ENCODE measurements around the gene PANX1.
"Not testable (repeated sequence)": the region's sequence is repeated elsewhere in the genome, so short reads cannot be mapped to it uniquely, and the experiment has no call there.

Gene PANX1

DNA sequence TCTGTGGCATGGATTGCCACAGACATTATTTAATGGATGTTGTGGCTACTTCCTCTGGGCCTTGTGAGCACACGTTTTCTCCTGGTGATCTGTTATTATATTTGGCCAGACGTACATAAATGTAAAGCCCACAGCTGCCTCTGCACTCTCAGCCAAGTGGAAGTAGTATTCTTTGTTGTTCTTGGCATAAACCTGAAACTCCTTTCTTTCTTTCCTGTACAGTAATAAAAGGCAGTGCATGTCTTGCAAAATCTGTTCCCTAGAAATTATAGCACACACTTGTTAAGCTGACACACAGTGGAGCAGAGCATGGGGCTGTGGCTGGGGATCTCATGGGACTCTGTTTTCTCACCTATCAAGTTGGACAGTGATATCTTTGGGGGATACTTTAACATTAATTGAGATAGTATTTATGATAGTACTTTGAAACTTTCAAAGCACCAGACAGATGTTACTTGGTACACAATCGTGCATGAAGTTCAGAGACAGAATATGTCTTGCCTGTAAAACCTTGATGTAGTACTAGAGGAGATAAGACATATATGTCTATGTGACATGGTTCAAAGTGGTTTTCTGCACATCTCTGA, 20.9 kb downstream of the PANX1 start:
- DNase-seq (ENCODE audit: low read depth in 1 of 2, low spot score in 1 of 2), result no peak

DNA sequence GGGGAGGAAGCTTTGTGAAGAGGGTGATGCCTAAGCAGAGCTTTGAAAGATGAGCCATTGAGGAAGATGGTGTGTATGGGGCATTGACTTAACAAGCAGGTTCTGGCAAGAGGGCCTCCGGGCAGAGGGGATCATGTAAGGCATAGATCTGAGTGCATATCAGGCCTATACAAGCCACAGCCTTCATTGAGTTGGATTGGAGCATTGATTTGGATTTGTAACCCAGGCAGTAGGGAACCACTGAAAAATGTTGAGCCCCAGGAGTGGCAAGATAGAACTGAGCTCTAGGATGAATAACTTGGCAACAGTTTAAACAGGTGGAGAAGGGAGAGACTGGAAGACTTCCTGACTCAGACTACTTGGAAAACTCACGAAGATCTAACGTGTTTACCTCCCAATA, 21.4 kb downstream of the PANX1 start:
- no peak for DNase-seq (ENCODE audit: low read depth in 1 of 2, low spot score in 1 of 2)

DNA sequence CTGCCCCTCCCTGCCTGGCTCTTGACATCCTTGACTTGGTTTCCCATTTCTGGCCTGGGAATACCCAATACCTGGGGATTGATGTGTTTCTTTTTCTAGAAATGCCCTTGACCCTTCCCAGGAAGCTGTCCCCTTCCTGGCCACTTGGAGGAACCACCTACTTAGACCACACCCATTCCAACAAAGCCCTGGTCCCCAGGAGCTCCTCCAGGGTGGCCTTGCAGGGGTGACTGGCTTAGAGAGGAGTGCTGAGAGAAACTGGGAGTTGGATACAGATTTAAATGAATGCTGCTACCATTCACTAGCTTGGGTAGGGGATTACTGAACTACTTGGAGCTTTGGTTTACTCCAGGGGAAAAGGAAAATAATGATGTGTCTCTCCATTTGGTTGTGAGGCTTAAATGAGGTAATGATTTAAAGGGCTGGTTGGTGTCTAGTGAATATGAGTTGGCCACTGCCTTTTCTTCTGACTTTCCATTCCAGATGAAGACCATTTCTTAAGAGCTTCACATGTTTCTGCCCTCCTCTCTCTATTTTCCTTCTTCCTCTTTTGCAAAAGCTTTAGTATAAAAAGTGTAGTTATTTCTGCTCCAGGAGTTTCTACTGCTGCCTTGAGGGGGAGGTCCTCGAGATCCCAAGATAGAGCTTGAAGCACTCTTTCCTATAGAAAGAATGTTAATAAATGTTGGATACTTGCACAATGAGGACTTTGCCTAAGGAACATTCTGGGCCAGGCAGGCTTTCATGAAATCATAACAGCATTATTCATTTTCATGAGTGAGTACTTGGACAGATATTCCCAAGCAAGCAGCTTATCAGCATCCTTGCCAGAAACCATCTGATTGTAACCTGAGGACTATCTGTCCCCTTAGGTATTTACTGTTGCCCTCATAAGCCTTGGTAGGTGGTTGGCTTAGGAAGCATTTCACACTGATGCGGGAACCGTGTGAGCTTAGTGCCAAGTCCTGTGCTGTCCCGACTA, 22.4 kb downstream of the PANX1 start:
- DNase-seq (ENCODE audit: low read depth in 1 of 2, low spot score in 1 of 2), result no peak

DNA sequence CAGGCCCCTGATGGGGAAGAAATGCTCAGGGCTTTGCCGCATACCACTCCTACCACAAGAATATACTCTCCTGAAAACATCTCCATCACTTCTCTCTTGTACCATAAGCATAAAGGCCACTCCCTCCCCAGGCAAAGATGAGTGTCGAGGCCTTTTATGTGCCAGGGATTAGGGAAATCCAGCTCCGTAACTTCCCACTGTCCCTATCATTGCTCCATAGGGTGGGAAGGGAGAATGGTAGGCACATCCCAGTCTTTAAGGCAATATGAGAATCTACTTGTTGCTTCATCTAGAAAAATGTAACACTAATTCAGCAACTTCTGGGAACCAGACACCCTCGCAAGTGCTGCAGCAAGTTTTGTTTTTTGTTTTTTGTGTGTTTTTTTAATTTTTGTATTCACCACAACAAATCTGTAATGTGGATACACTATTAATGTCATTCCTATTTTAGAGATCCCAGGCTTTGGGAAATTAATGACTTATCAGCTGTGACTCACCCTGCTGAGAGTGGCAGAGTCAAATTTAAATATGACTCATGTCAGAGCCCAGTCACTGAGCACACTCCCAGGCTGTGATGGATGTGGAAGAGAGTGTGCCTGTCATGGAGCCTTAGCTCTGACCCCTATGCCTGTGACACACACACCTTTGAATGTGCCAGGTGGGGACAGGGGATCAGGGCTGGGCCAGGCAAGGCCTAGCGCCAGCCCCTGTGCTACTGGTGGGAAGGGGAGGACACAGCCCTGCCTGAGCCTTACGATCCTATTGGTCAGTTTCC, 23.4 kb downstream of the PANX1 start:
- DNase-seq (ENCODE audit: low read depth in 1 of 2, low spot score in 1 of 2), result no peak

DNA sequence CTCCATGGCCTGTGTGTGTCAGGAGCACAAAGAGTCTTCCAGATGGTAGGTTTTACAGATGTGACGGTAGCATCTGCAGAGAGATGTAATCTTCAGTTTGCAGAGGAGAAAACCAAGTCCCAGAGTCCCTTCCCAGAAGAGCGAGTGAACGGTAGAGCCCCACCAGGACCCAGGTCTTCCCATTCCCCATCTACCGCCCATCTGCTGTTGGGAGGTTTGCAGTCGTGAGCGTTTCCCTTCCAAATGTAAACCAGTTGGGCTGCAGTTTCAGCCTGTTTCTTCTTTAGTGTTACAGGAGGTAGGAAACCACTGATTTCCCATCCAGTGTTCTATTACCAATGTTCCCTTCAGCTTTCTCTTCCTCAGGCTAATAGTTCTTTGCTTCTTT, 24.0 kb downstream of the PANX1 start:
- DNase-seq (ENCODE audit: low read depth in 1 of 2, low spot score in 1 of 2), result no peak

DNA sequence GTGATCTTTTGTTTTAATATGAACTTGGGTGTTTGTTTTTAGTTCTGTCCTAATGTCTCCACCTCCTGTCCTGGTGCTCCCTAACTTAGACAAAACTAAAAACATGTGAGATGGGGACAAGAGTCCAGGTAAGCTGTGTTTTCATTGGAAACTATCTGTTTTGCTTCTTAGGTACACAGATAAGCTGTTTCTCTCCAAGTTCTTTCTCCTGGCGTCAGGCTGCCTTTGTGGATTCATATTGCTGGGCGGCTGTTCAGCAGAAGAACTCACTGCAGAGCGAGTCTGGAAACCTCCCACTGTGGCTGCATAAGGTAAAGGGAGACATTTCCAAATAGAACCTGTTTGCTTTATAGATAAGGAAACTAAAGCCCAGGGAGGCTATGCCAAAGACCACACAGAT, 24.7 kb downstream of the PANX1 start:
- no peak for DNase-seq (ENCODE audit: low read depth in 1 of 2, low spot score in 1 of 2)

DNA sequence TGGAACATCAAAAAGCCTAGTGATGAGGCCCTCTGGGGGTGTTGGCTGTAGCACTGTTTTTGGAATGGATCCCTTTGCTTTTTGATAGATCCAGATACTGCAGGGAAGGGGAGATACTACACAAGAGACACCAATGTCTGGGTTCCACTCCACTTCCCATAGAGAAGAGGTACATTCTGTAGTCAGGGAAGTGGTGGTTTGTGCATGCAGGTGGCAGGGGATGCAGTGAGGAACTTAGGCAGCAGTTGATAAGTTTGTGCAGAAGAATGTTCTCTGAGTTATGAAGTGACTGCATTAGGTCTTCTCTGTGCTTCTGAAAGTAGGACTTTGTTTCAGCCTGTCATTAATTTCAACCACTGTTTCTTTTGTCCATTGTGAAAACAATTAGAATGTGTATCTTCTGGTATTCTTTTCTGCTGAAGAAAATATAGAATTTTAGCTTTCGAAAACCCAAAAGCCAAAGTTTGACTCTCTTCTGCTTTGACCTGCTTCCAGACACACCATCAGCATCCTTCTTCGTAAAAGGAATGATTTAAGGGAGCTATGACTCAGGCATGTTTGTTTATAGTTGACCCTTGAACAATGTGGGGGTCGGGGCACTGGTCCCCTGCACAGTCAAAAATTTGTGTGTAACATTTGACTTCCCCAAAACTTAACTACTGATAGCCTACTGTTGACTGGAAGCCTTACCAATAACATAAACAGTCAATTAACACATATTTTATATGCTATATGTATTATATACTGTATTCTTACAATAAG, 25.6 kb downstream of the PANX1 start:
- DNase-seq (ENCODE audit: low read depth in 1 of 2, low spot score in 1 of 2), result no peak

DNA sequence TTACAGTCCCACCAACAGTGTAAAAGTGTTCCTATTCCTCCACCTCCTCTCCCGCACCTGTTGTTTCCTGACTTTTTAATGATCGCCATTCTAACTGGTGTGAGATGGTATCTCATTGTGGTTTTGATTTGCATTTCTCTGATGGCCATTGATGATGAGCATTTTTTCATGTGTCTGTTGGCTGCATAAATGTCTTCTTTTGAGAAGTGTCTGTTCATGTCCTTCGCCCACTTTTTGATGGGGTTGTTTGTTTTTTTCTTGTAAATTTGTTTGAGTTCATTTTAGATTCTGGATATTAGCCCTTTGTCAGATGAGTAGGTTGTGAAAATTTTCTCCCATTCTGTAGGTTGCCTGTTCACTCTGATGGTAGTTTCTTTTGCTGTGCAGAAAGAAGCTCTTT, 28.7 kb downstream of the PANX1 start:
- DNase-seq (ENCODE audit: low read depth in 1 of 2, low spot score in 1 of 2), result not testable (repeated sequence)

DNA sequence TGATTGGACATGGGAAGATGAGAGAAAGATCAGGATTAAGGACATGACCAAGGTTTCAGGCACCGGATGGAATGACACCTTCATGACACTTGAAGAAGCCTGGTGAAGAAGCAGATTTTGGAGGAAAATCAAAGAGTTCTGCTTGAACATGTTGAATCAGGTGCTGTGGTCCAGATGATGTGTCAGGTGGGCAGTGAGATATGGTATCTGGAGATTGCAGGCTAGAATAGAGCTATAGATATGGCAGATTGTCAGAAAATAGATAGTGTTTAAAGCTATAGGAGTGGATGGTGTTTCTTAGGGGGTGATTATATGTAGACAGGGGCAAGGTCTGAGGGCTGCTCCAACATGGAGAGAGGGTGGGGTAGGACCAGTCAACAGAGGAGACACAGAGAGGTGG, 40.2 kb downstream of the PANX1 start:
- no peak for DNase-seq (ENCODE audit: low read depth in 1 of 2, low spot score in 1 of 2)

DNA sequence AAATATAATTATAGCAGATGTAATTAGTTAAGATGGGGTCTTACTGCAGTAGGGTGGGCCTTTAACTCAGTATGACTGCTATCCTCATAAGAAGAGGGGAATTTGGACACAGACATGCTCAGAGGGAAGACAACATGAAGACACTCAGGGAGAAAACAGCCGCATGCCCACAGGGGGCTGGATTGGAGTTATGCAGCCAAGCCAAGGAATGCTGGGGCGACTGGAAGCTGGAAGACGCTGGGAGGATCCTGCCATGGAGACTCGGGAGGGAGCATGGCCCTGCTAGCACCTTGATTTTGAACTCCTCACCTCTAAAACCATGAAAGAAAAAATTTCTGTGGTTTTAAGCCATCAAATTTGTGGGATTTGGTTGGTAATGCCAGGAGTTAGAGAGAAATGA, 40.9 kb downstream of the PANX1 start:
- DNase-seq (ENCODE audit: low read depth in 1 of 2, low spot score in 1 of 2), result no peak

DNA sequence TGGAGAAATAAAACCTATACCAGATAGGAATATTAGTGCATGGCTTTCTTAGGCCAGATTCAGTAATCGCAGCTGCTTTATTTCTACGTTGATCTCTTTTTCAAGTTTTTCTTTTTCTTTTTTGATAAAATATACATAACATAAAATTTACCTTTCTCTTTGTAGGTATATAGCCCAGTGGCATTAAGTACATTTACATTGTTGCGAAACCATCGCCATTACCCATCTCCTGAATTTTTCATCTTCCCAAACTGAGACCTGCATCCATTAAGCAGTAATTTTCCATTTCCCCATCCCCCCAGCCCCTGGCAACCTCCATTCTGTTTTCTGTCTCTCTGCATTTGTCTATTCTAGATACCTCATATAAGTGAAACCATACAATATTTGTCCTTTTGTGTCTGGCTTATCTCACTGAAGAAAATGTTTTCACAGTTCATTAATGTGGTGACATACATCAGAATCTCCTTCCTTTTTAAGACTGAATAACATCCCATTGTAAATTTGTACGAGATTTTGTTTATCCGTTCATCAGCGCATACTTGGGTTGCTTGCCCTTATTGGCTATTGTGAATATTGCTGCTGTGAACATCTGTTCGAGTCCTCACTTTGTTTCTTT, 41.4 kb downstream of the PANX1 start:
- no peak for DNase-seq (ENCODE audit: low read depth in 1 of 2, low spot score in 1 of 2)

DNA sequence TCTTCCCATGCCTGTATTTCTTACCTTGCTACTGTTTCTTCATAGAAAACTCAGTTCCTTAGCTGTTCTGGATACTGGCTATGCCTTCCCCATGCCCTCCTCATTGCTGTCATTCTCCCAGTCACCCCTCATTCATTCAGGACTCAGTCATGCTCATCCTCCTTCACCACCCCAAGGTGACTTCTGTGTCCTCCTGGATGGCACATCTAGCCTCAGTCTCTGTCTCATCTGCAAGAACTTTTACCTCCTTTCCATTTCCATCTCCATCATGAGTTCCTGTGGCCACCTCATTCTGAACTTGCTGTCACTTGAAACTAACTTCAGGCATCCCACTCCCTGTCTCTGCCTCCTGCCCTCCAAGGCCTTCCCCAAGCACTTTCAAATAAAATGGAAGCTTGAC, 42.3 kb downstream of the PANX1 start:
- no peak for DNase-seq (ENCODE audit: low read depth in 1 of 2, low spot score in 1 of 2)

DNA sequence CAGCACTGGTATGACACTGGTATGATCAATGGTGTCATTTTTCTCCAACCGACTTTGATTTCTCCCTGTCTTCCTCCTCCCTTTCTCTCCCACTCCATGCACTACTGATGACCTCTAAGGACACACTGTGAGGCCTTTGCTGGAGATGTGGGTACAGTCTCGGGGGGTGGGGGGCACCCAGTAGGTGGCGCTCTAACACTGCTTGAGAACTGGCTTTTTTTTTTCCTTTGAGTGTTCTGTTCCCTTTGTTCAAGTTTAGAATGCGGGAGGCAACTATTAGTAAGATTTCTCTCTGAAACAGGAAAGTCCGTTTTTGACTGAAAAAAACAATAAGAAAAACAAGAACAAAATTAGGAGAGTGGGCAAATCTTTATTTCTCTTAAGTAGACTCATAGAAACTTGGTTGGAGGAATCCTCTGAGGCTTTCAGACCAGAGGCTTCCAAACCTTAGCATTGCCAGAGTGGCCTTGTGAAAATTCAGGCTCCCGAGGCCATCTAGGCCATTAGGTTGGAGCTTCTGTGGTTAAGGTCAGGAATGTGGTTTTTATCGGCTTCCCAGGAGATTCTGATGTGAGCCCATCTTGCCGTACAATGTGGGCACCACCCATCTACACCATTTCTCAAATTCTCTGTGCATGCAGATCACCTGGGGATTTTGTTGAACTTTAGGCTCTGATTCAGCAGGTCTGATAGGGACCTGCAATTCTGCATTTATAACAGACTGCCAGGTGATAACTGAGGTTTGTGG, 43.2 kb downstream of the PANX1 start:
- no peak for DNase-seq (ENCODE audit: low read depth in 1 of 2, low spot score in 1 of 2)

DNA sequence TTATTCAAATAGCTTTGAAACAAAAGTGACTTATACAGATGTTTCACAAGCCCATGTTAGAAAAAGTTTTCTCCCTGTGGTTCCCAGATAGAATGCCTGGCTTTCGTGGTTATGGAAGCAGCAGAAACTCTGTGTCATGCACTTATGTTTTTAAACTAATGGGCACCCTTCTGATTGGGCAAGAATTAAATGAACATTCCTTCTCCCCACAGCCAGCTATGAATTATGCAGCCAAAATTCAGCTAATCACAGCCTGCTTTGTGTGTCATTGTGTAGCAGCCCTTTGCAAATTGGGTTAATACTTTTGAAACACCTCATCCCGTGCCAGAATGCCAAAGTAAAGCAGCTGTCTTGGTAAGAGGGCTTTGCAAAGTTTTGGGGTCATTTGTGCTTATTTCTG, 46.9 kb downstream of the PANX1 start:
- DNase-seq (ENCODE audit: low read depth in 1 of 2, low spot score in 1 of 2), result no peak

DNA sequence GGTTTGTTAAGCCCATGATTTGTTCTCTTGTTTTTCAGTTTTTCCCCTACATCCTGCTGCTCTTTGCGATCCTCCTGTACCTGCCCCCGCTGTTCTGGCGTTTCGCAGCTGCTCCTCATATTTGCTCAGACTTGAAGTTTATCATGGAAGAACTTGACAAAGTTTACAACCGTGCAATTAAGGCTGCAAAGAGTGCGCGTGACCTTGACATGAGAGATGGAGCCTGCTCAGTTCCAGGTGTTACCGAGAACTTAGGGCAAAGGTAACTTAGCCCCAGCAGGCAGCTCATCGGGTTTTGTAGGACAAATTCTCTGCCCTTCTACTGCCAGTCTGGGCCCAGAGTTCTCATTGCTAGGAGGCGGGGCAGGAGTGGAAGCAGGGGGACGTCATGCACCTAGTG, 49.7 kb downstream of the PANX1 start:
- no peak for DNase-seq (ENCODE audit: low read depth in 1 of 2, low spot score in 1 of 2)

DNA sequence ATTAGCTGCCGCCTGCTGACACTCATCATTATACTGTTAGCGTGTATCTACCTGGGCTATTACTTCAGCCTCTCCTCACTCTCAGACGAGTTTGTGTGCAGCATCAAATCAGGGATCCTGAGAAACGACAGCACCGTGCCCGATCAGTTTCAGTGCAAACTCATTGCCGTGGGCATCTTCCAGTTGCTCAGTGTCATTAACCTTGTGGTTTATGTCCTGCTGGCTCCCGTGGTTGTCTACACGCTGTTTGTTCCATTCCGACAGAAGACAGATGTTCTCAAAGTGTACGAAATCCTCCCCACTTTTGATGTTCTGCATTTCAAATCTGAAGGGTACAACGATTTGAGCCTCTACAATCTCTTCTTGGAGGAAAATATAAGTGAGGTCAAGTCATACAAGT, 51.1 kb downstream of the PANX1 start:
- no peak for DNase-seq (ENCODE audit: low read depth in 1 of 2, low spot score in 1 of 2)

DNA sequence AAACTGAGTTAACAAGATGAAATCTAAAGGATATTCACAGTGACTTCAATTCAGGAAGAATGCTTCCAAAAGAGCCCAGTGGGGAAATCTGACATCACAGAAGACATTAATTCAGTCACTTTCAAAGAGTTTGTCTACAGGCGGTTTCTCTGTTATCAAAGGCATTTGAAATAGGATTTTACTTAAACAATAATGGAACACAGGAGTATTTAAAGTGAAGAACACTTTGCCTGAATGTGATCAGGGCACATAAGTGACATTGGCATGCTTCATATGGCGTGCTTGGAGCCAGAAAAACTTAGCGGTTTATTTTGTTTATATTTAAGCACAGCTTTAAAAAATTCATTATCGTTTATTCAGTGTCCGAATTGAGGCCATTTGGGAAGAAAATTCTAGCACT, 52.9 kb downstream of the PANX1 start:
- DNase-seq (ENCODE audit: low read depth in 1 of 2, low spot score in 1 of 2), result no peak

DNA sequence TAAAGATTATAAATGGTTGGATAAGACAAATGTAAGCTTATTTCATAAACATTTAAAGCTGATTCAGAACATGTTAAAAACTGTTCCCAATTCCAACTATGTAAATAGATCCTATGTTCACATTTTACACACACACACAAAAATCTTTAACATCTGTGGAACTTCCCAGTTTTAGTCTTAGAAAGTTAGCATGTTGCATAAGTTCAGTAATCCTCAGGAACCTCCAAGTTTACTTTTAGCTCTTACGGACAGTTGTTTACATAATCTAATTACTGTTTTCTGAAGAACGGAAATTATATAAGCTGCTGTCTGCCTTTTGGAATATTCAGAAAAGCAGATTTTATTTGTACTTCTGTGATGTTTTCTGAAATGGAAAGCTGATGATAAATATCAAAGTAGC, 53.3 kb downstream of the PANX1 start:
- no peak for DNase-seq (ENCODE audit: low read depth in 1 of 2, low spot score in 1 of 2)

DNA sequence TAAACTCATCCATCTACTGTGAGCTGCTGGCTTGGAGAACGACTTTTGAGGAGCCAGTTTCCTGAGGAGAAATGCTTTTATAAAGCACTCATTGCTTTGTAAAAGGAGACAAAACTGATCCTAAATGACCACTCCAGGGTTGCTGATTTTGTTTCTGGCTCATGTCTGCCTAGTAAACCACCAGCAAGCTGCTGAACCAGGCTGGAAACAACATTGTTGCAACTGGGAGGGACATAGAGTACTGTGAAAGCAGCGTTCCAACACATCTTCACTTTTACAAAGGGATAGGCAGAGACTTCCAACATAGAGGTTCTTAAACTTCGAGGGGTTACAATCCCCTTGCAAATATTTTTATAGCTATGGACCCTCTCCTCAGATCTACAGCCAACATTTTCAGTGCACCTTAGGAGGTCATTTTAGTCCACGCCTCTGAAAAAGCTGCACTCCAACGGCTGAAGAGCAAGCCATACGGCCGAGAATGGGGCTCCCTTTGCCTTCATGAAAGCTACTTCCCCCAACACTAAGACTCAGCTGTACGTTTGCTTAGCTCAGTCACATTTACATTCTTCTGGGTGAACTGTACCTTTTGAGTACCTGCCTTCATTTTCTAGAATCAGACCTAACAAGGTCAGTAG, 54.7 kb downstream of the PANX1 start:
- DNase-seq (ENCODE audit: low read depth in 1 of 2, low spot score in 1 of 2), result no peak

DNA sequence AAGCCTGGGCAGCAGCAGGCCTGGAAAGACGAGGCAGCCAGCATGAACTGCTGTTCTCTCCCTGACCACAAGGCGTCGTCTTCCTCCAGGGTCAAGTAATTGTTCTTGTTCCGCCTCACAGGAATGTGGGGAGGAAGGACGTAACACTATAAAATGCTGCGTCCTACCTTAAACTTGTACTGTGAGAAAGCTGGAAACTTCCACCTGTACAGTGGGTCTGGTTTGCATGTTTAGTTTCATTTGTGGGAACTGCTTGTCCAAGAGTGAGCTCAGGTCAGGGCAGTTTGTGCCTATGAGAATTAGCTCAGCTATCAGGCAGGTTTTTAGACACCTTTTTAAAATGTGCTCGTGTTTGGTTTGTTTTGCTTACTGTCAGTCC, 55.2 kb downstream of the PANX1 start:
- no peak for DNase-seq (ENCODE audit: low read depth in 1 of 2, low spot score in 1 of 2)
